H9 (cell line): ENCODE measurements around the gene FAU. TPM values are rescaled to one million over a fixed set of nuclear protein-coding genes. Genes with fewer than 3 reads are reported as not detected.

ENCODE experiments used
- DNase-seq: peaks from one replicate; pipeline ENCODE4 v3.0.0-alpha.2; 2017
- H2AFZ ChIP-seq: one replicate; pipeline ENCODE4 v1.6.1; 2013; ENCODE audit warnings: mild to moderate bottlenecking, low read length, control low read depth, moderate library complexity
- H2AK5ac ChIP-seq: 2 replicates; pipeline ENCODE4 v1.6.1; 2013; ENCODE audit warnings: low read length, control low read depth, mixed read lengths; ENCODE audit not compliant: insufficient read length
- H2BK120ac ChIP-seq: one replicate; pipeline ENCODE4 v1.6.1; 2013; ENCODE audit warnings: low read depth, mild to moderate bottlenecking, low read length, control low read depth, inconsistent platforms; ENCODE audit not compliant: poor library complexity, severe bottlenecking
- H2BK12ac ChIP-seq: 2 replicates; pipeline ENCODE4 v1.6.1; 2013; ENCODE audit warnings: low read length, control low read depth, mixed read lengths, low read depth; ENCODE audit not compliant: insufficient read length
- H2BK15ac ChIP-seq: 2 replicates; pipeline ENCODE4 v1.6.1; 2013; ENCODE audit warnings: low read depth, low read length, control low read depth
- H2BK20ac ChIP-seq: one replicate; pipeline ENCODE4 v1.6.1; 2013; ENCODE audit warnings: low read depth, mild to moderate bottlenecking, low read length, control low read depth, inconsistent platforms; ENCODE audit not compliant: poor library complexity, severe bottlenecking
- H2BK5ac ChIP-seq: 2 replicates; pipeline ENCODE4 v1.6.1; 2013; ENCODE audit warnings: low read length, control low read depth, mixed read lengths; ENCODE audit not compliant: insufficient read length
- H3K14ac ChIP-seq: 2 replicates; pipeline ENCODE4 v1.6.1; 2013; ENCODE audit warnings: low read length, control low read depth; ENCODE audit not compliant: insufficient read depth
- H3K18ac ChIP-seq: 2 replicates; pipeline ENCODE4 v1.6.1; 2013; ENCODE audit warnings: low read depth, mild to moderate bottlenecking, mixed read lengths, low read length, control low read depth; ENCODE audit not compliant: insufficient read length
- H3K23ac ChIP-seq: 2 replicates; pipeline ENCODE4 v1.6.1; 2013; ENCODE audit warnings: low read length, control low read depth, mixed read lengths, low read depth; ENCODE audit not compliant: insufficient read length
- H3K23me2 ChIP-seq: 2 replicates; pipeline ENCODE4 v1.6.1; 2013; ENCODE audit warnings: low read depth, mild to moderate bottlenecking, mixed read lengths, low read length, control low read depth; ENCODE audit not compliant: insufficient read length, poor library complexity, severe bottlenecking
- H3K27ac ChIP-seq: 2 replicates; pipeline ENCODE4 v1.5.1; 2013; ENCODE audit warnings: low read length, control low read depth, mixed read lengths, low read depth; ENCODE audit not compliant: insufficient read length
- H3K27me3 ChIP-seq: 2 replicates; pipeline ENCODE4 v1.6.1; 2013; ENCODE audit warnings: low read length, control low read depth, inconsistent platforms; ENCODE audit not compliant: insufficient read depth
- H3K4ac ChIP-seq: 2 replicates; pipeline ENCODE4 v1.6.1; 2013; ENCODE audit warnings: low read depth, mild to moderate bottlenecking, control low read depth, inconsistent platforms, low read length, moderate library complexity
- H3K4me1 ChIP-seq: 2 replicates; pipeline ENCODE4 v1.6.1; 2013; ENCODE audit warnings: low read length, control low read depth, inconsistent platforms; ENCODE audit not compliant: insufficient read depth
- H3K4me2 ChIP-seq: 2 replicates; pipeline ENCODE4 v1.6.1; 2013; ENCODE audit warnings: low read length, control low read depth, mixed read lengths; ENCODE audit not compliant: insufficient read length, insufficient read depth
- H3K56ac ChIP-seq: 2 replicates; pipeline ENCODE4 v1.6.1; 2013; ENCODE audit warnings: low read depth, mild to moderate bottlenecking, mixed read lengths, low read length, control low read depth; ENCODE audit not compliant: insufficient read length
- H3K79me1 ChIP-seq: 2 replicates; pipeline ENCODE4 v1.6.1; 2013; ENCODE audit warnings: low read depth, mild to moderate bottlenecking, moderate library complexity, low read length, control low read depth, inconsistent platforms; ENCODE audit not compliant: insufficient read depth, poor library complexity, severe bottlenecking
- H3K79me2 ChIP-seq: 2 replicates; pipeline ENCODE4 v1.6.1; 2013; ENCODE audit warnings: low read length, control low read depth, inconsistent platforms; ENCODE audit not compliant: insufficient read depth
- H3K9ac ChIP-seq: 2 replicates; pipeline ENCODE4 v1.6.1; 2013; ENCODE audit warnings: low read length, control low read depth, mixed read lengths; ENCODE audit not compliant: insufficient read length; ENCODE audit errors: extremely low read depth
- H3K9me3 ChIP-seq: one replicate; pipeline ENCODE4 v1.6.1; 2013; ENCODE audit warnings: low read depth, low read length, inconsistent platforms; ENCODE audit not compliant: control insufficient read depth
- H3T11ph ChIP-seq: one replicate; pipeline ENCODE4 v1.6.1; 2013; ENCODE audit warnings: mild to moderate bottlenecking, low read length, control low read depth, inconsistent platforms
- H4K20me1 ChIP-seq: one replicate; pipeline ENCODE4 v1.6.1; 2013; ENCODE audit not compliant: control insufficient read depth, insufficient read length, insufficient read depth
- H4K5ac ChIP-seq: 2 replicates; pipeline ENCODE4 v1.6.1; 2013; ENCODE audit warnings: low read depth, mild to moderate bottlenecking, mixed read lengths, low read length, control low read depth; ENCODE audit not compliant: insufficient read length
- H4K8ac ChIP-seq: replicated peaks from 2 replicates; pipeline ENCODE4 v1.6.1; 2013; ENCODE audit warnings: low read length, control low read depth, mixed read lengths, low read depth; ENCODE audit not compliant: insufficient read length
- H4K91ac ChIP-seq: 2 replicates; pipeline ENCODE4 v1.6.1; 2013; ENCODE audit warnings: low read depth, mild to moderate bottlenecking, moderate library complexity, mixed read lengths, low read length, control low read depth; ENCODE audit not compliant: insufficient read length
- H3K27ac Mint-ChIP-seq, 3 experiments: 2 replicates in 2 of 3; 3 replicates in 1 of 3; pipeline ENCODE4 v1.8.0; 2020 to 2021; ENCODE audit warnings: mixed read lengths in 3 of 3, mild to moderate bottlenecking in 1 of 3, moderate library complexity in 1 of 3
- H3K27me3 Mint-ChIP-seq: 2 replicates; pipeline ENCODE4 v1.8.0; 2021; ENCODE audit warnings: low read depth, mild to moderate bottlenecking, moderate library complexity, mixed read lengths
- H3K36me3 Mint-ChIP-seq, 3 experiments: 2 replicates in 2 of 3; 3 replicates in 1 of 3; pipeline ENCODE4 v1.8.0; 2020 to 2021; ENCODE audit warnings: low read depth in 3 of 3, mixed read lengths in 3 of 3; ENCODE audit not compliant: insufficient read depth in 1 of 3
- H3K4me1 Mint-ChIP-seq, 2 experiments: 2 replicates each; pipeline ENCODE4 v1.8.0; 2020; ENCODE audit warnings: mixed read lengths in 2 of 2
- H3K4me3 Mint-ChIP-seq, 2 experiments: 2 replicates in 1 of 2; 3 replicates in 1 of 2; pipeline ENCODE4 v1.8.0; 2020 to 2021; ENCODE audit warnings: mild to moderate bottlenecking in 2 of 2, mixed read lengths in 2 of 2, moderate library complexity in 1 of 2
- H3K9me3 Mint-ChIP-seq, 2 experiments: 2 replicates in 1 of 2; 3 replicates in 1 of 2; pipeline ENCODE4 v1.8.0; 2020; ENCODE audit warnings: mild to moderate bottlenecking in 2 of 2, mixed read lengths in 2 of 2, moderate library complexity in 1 of 2
- CTCF ChIP-seq: fragments of 200-600 bp; sonication (generic); conservative IDR thresholded peaks from 3 replicates; pipeline ENCODE4 v1.8.0; 2021; ENCODE audit warnings: antibody characterized with exemption, mild to moderate bottlenecking
- WGBS: extraction: QIAGEN DNeasy Blood & Tissue Kit; methylation state at CpG from one replicate; pipeline ENCODE4 v1.1.7; 2013; ENCODE audit warnings: missing lambda C conversion rate, low lambda C conversion rate, mixed read lengths; ENCODE audit not compliant: insufficient read length; ENCODE audit errors: extremely low coverage; 5-methylcytosine and 5-hydroxymethylcytosine counted together
- long read RNA-seq: library from polyadenylated mRNA; unstranded; transcript quantifications from one replicate; pipeline ENCODE4 v2.0.0, GENCODE V29; 2020
- total RNA-seq: library from RNA; stranded (reverse); gene quantifications from 2 replicates; pipeline ENCODE4 v1.2.1, GENCODE V29; 2021

Gene FAU
- 898 and 954 TPM in 2 replicates for total RNA-seq
- long read RNA-seq, transcript FAU-207 (5 exons, 847 nt) = major isoform, 249 of 269 reads
- long read RNA-seq, transcript FAU-208 (1 exons, 1,484 nt) = minor isoform, 11 of 269 reads
- long read RNA-seq, partial matches to known transcripts = 3 of 269 reads
- long read RNA-seq, other reads (novel, unspliced or antisense) = 3 of 269 reads

GRCh38 chr11:65121865-65122696, at the start of gene FAU, which contains the start of gene MRPL49:
Gene FAU, minus strand, starts transcription at chr11:65122134. Its CDS starts 321 bp downstream, at chr11:65121813.
Gene MRPL49, plus strand, starts transcription at chr11:65122321. Its CDS starts 26 bp downstream, at chr11:65122347.
- H4K91ac ChIP-seq = no peak within 1 kb of the TSS
- H2BK12ac ChIP-seq = no peak within 1 kb of the TSS
- Mint-ChIP-seq H3K27ac (peak within 1 kb of the TSS; percentile 99 to 100 (median 100)), H3K36me3 (peaks cover 38 to 73% (median 68%) of the 10 kb centered on the region in 3 experiments), H3K4me1 (peaks cover 6 to 17% of the 10 kb centered on the region in 2 experiments), H3K4me3 (peak within 1 kb of the TSS; percentile 100), H3K9me3 (no peaks in the 10 kb centered on the region), H3K27me3 (no peaks in the 10 kb centered on the region)
- peak within 1 kb of the TSS; percentile 81 for H3K4me2 ChIP-seq
- no peak within 1 kb of the TSS for H3T11ph ChIP-seq
- no peak within 1 kb of the TSS for H4K8ac ChIP-seq
- peak; percentile 98 for DNase-seq
- H3K4ac ChIP-seq = no peak within 1 kb of the TSS; the same call in 1 of the 2 replicates
- no peak within 1 kb of the TSS for H2BK15ac ChIP-seq
- no CpG with 5 or more reads among the region's 64 CpGs for WGBS
- H2BK5ac ChIP-seq = peak within 1 kb of the TSS; percentile 21
- peaks cover 7% of the 10 kb centered on the region for H3K23me2 ChIP-seq
- H3K79me2 ChIP-seq = peaks cover 9% of the 10 kb centered on the region; the same call in 1 of the 2 replicates
- H3K56ac ChIP-seq = peak within 1 kb of the TSS; percentile 23
- H3K14ac ChIP-seq = peak within 1 kb of the TSS; percentile 94
- H2BK120ac ChIP-seq = no peak within 1 kb of the TSS
- peak within 1 kb of the TSS; percentile 87 for H3K18ac ChIP-seq
- no peak within 1 kb of the TSS for H3K23ac ChIP-seq
- no peaks in the 10 kb centered on the region for H3K27me3 ChIP-seq
- no peak within 1 kb of the TSS for H2BK20ac ChIP-seq
- H3K4me1 ChIP-seq = no peaks in the 10 kb centered on the region
- peak within 1 kb of the TSS; percentile 74 for H2AFZ ChIP-seq
- H4K5ac ChIP-seq = peak within 1 kb of the TSS; percentile 54
- H3K79me1 ChIP-seq = peaks cover 5% of the 10 kb centered on the region
- H3K9me3 ChIP-seq = no peaks in the 10 kb centered on the region
- no peak for TF ChIP-seq CTCF
- peak within 1 kb of the TSS; percentile 96 for H3K9ac ChIP-seq
- H3K27ac ChIP-seq = peak within 1 kb of the TSS; percentile 70
- no peaks in the 10 kb centered on the region for H4K20me1 ChIP-seq
- H2AK5ac ChIP-seq = no peak within 1 kb of the TSS
